MCF 10A (cell line): ENCODE measurements around the gene PSRC1. TPM values are rescaled to one million over a fixed set of nuclear protein-coding genes. Genes with fewer than 3 reads are reported as not detected.

Experiments used
- BruUV-seq: library from RNA; stranded (reverse); fragments of 400-500 nt; replicated peaks from 2 replicates; lab custom pipeline; 2021; lab: Mats Ljungman, UMichigan
- CTCF ChIA-PET: fragments of 300-600 bp; sonication (Branson Sonifier 250); formaldehyde crosslinking; extraction: SDS; loops from one replicate; lab custom pipeline; 2021; ENCODE audit warnings: antibody characterized with exemption, inconsistent platforms; lab: Yijun Ruan, JAX
- POLR2A ChIA-PET: fragments of 300-600, 350-650 bp; sonication (Branson Sonifier 250); formaldehyde crosslinking; extraction: SDS; loops from one replicate; lab custom pipeline; 2020; ENCODE audit warnings: antibody characterized with exemption, inconsistent platforms; lab: Yijun Ruan, JAX
- DNase-seq: peaks from one replicate; pipeline ENCODE4 v3.0.0-alpha.2; 2018; ENCODE audit not compliant: unreplicated experiment
- H3K27ac Mint-ChIP-seq: one replicate; pipeline ENCODE4 v1.8.0; 2022; ENCODE audit warnings: mild to moderate bottlenecking, low read depth, mixed read lengths; ENCODE audit not compliant: unreplicated experiment
- H3K27me3 Mint-ChIP-seq: one replicate; pipeline ENCODE4 v1.8.0; 2022; ENCODE audit warnings: mixed read lengths; ENCODE audit not compliant: insufficient read depth, unreplicated experiment
- H3K36me3 Mint-ChIP-seq: one replicate; pipeline ENCODE4 v1.8.0; 2022; ENCODE audit warnings: mild to moderate bottlenecking, moderate library complexity, mixed read lengths; ENCODE audit not compliant: insufficient read depth, unreplicated experiment
- H3K4me1 Mint-ChIP-seq: one replicate; pipeline ENCODE4 v1.8.0; 2022; ENCODE audit warnings: mixed read lengths; ENCODE audit not compliant: insufficient read depth, unreplicated experiment
- H3K4me3 Mint-ChIP-seq: one replicate; pipeline ENCODE4 v1.8.0; 2022; ENCODE audit warnings: mild to moderate bottlenecking, moderate library complexity, mixed read lengths; ENCODE audit not compliant: unreplicated experiment
- H3K9me3 Mint-ChIP-seq: one replicate; pipeline ENCODE4 v1.8.0; 2022; ENCODE audit warnings: mixed read lengths; ENCODE audit not compliant: unreplicated experiment
- intact Hi-C: fragments of 100-400 bp; cut with micrococcal nuclease; formaldehyde crosslinking; loops from 2 replicates; pipeline ENCODE4 v1.14.1; 2022
- total RNA-seq: library from RNA; stranded (reverse); gene quantifications from 2 replicates; pipeline ENCODE4 v1.2.3, GENCODE V29; 2022
- TF ChIP-seq, protein P1 (sequence below): fragments of 200-600 bp; IDR thresholded peaks from one replicate; pipeline ENCODE4 v1.8.0; 2022; ENCODE audit warnings: antibody characterized with exemption, mild to moderate bottlenecking; ENCODE audit not compliant: unreplicated experiment

PSRC1 gene
- total RNA-seq, 1 experiment from 2014 or later = 19.4 TPM

DNA sequence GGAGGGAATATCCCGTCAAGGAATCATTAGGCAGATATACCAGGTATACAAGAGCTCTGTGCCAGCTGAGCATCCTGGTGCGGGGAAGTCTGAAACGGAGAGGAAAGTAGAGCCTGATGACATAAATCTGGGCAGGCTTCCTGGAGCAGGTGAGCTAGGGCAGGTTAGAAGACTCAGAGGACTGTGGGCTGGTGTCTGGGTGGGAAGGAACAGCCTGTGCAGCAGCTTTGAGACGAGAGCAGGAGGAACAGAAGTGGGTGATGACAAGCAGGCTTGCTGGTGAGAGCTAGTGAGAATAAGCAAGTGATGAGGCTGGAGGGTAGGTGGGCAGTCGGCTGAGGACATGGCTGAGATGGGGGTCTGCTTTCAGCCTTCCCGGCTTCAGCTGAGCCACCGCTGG lies 26.9 kb downstream of the PSRC1 start:
- BruUV-seq = no TSS peak
- H3K36me3 Mint-ChIP-seq = no peaks in the 10 kb centered on the region
- TF ChIP-seq, protein P1, sequence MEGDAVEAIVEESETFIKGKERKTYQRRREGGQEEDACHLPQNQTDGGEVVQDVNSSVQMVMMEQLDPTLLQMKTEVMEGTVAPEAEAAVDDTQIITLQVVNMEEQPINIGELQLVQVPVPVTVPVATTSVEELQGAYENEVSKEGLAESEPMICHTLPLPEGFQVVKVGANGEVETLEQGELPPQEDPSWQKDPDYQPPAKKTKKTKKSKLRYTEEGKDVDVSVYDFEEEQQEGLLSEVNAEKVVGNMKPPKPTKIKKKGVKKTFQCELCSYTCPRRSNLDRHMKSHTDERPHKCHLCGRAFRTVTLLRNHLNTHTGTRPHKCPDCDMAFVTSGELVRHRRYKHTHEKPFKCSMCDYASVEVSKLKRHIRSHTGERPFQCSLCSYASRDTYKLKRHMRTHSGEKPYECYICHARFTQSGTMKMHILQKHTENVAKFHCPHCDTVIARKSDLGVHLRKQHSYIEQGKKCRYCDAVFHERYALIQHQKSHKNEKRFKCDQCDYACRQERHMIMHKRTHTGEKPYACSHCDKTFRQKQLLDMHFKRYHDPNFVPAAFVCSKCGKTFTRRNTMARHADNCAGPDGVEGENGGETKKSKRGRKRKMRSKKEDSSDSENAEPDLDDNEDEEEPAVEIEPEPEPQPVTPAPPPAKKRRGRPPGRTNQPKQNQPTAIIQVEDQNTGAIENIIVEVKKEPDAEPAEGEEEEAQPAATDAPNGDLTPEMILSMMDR = no peak
- H3K4me3 Mint-ChIP-seq = no peak overlapping the region
- no peaks in the 10 kb centered on the region for H3K9me3 Mint-ChIP-seq
- no peaks in the 10 kb centered on the region for H3K27me3 Mint-ChIP-seq
- ChIA-PET CTCF (interaction anchor here (0.9 to 3.7 kb wide), 3 partner anchors 10 to 143 kb away, joined by 3 to 17 read pairs (median 11); partner anchors contain the start of gene SORT1), POLR2A (interaction anchor here (1.2 to 2.5 kb wide), 4 partner anchors 10 to 141 kb away, joined by 3 to 17 read pairs (median 5); partner anchors contain the start of gene SORT1)
- intact Hi-C loops = no loop called here
- H3K27ac Mint-ChIP-seq = no peak overlapping the region
- no peak for DNase-seq
- peaks cover 21% of the 10 kb centered on the region for H3K4me1 Mint-ChIP-seq

GRCh38 chr1:109255678-109256077 lies 27.3 kb downstream of the PSRC1 start:
- DNase-seq = no peak
- Mint-ChIP-seq H3K4me1 (peaks cover 21% of the 10 kb centered on the region), H3K27me3 (no peaks in the 10 kb centered on the region), H3K4me3 (no peak overlapping the region), H3K27ac (peak overlapping the region; percentile 46), H3K36me3 (no peaks in the 10 kb centered on the region), H3K9me3 (no peaks in the 10 kb centered on the region)
- ChIA-PET POLR2A (interaction anchor here (1.4 to 2.7 kb wide), 3 partner anchors 10 to 41 kb away, joined by 6 to 20 read pairs (median 17); partner anchors contain the start of gene SARS1), CTCF (interaction anchor here (0.6 to 3.7 kb wide), 4 partner anchors 8 to 211 kb away, joined by 3 to 17 read pairs (median 9); partner anchors contain the start of gene SORT1)
- no TSS peak for BruUV-seq
- TF ChIP-seq, protein P1 = no peak
- intact Hi-C loops = no loop called here

- peaks cover 21% of the 10 kb centered on the region for H3K4me1 Mint-ChIP-seq
- TF ChIP-seq, protein P1 = no peak
- H3K4me3 Mint-ChIP-seq = no peak overlapping the region
- no TSS peak for BruUV-seq
- H3K27ac Mint-ChIP-seq = peak overlapping the region; percentile 46
- ChIA-PET POLR2A (interaction anchor here (1.4 to 2.8 kb wide), 4 partner anchors 9 to 41 kb away, joined by 6 to 20 read pairs (median 16); partner anchors contain the start of gene SARS1), CTCF (interaction anchor here (0.6 to 3.7 kb wide), 5 partner anchors 9 to 211 kb away, joined by 3 to 17 read pairs (median 8); partner anchors contain the start of gene SORT1)
- intact Hi-C loops = no loop called here
- H3K27me3 Mint-ChIP-seq = no peaks in the 10 kb centered on the region
- no peaks in the 10 kb centered on the region for H3K9me3 Mint-ChIP-seq
- no peak for DNase-seq
- no peaks in the 10 kb centered on the region for H3K36me3 Mint-ChIP-seq
These were observed 27.8 kb downstream of the PSRC1 start for GRCh38 chr1:109255097-109255651.

GRCh38 chr1:109254621-109255096 lies 28.3 kb downstream of the PSRC1 start:
- Mint-ChIP-seq H3K9me3 (no peaks in the 10 kb centered on the region), H3K27me3 (no peaks in the 10 kb centered on the region), H3K36me3 (no peaks in the 10 kb centered on the region), H3K4me1 (peaks cover 21% of the 10 kb centered on the region), H3K27ac (peak overlapping the region; percentile 46), H3K4me3 (no peak overlapping the region)
- intact Hi-C loops = no loop called here
- ChIA-PET POLR2A (interaction anchor here (0.9 to 2.8 kb wide), 5 partner anchors 9 to 163 kb away, joined by 3 to 20 read pairs (median 6); partner anchors contain the start of gene SARS1), CTCF (interaction anchor here (0.7 to 3.7 kb wide), 6 partner anchors 9 to 236 kb away, joined by 3 to 17 read pairs (median 6); partner anchors contain the start of gene SORT1)
- DNase-seq = no peak
- TF ChIP-seq, protein P1 = no peak
- no TSS peak for BruUV-seq
